ENCODE data around the gene ZNF785.
"Not testable (repeated sequence)": the region's sequence is repeated elsewhere in the genome, so short reads cannot be mapped to it uniquely, and the experiment has no call there.

Gene ZNF785

DNA sequence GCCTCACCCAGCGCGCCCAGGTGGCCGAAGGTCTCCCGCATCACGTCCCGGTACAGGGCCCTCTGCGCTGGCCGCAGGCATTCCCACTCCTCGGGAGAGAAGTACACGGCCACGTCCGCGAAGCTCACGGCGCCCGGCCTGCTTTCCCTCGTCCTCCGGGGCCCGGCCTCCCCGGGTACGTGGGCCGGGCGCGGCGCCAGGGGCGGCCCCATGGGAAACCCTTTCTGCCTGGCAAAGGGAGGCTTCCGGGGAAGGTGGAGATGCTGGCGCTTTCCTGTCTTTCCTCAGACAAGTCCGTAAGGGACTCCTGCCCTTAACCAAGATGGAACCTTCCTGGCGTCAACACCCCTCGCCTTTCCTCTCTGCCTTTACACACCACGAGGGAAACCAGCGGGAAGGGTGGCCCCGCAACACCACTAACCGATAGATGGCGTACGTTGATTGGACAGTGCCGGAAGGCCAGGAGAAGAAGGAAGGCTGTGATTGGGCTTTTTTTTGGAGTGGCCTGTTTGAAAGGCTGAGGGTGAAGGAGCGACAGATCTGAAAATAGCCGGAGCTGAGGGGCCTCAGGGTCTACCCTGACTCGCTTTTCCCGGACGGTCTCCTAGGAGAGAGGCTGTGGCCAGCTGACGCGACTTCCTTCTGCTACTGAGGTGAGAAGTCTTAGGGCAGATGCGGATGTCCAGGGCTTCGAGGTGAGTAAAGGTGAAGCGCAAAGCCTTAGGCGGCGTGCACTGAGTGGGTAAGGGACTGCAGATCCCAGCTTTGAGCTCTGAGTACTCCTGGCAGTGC is at the start of gene ZNF785:
Gene ZNF785, minus strand, starts transcription at position 298 of the 792 bp plus-strand sequence. Its CDS starts 86 bp downstream, at position 212.
- peak within 1 kb of the TSS; percentile 64 to 86 (median 76) for H3K4me3 ChIP-seq
- H3K9ac ChIP-seq, result peak within 1 kb of the TSS; percentile 85 to 97 (median 92)
- peaks cover 0 to 18% (median 8%) of the 10 kb centered on the region in 11 experiments; a peak in 8 of 22 replicates for H4K20me1 ChIP-seq
- H3K9me3 ChIP-seq (replicated peaks in 1 of 11), result no peaks in the 10 kb centered on the region
- peak within 1 kb of the TSS; percentile 77 to 98 (median 87) for H3K4me2 ChIP-seq
- H3K27me3 ChIP-seq, result no peaks in the 10 kb centered on the region
- peaks cover 26 to 70% (median 53%) of the 10 kb centered on the region in 11 experiments for H3K36me3 ChIP-seq
- peak within 1 kb of the TSS; percentile 81 to 98 (median 94) for H3K27ac ChIP-seq
- no peak for TF ChIP-seq Cebpa-rat (IDR thresholded peaks at IDR 0.05)
- peaks cover 42 to 59% (median 47%) of the 10 kb centered on the region in 10 experiments for H3K4me1 ChIP-seq

DNA sequence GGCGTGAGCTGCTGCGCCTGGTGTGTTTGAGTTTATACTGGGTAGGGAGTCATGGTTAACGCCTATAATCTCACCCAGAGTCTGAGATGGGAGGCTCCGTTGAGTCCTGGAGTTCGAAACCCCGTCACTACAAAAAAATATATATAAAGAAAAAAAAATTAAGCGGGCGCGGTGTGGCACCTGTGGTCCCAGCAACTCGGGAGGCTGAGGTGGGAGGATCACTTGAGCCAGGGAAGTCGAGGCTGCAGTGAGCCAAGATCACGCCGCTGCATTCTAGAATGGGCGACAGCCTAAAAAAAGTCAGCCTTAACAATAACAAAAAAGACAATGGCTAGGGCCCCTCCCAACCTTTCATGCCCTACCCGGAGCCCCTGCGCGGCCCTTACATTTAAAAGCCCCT is 48.0 kb upstream of the ZNF785 start:
- Histone ChIP-seq H3K9me3 (replicated peaks in 1 of 11) (no peaks in the 10 kb centered on the region), H3K4me1 (peaks cover 27 to 43% (median 33%) of the 10 kb centered on the region in 10 experiments), H3K4me3 (peak overlapping the region; percentile 63 to 86 (median 78)), H3K27me3 (no peaks in the 10 kb centered on the region), H3K27ac (peak overlapping the region; percentile 86 to 94 (median 91)), H4K20me1 (no peaks in the 10 kb centered on the region), H3K9ac (peak overlapping the region; percentile 80 to 94 (median 87)), H3K36me3 (no peaks in the 10 kb centered on the region), H3K4me2 (peak overlapping the region; percentile 59 to 97 (median 84))
- TF ChIP-seq Cebpa-rat (IDR thresholded peaks at IDR 0.05), result no peak

DNA sequence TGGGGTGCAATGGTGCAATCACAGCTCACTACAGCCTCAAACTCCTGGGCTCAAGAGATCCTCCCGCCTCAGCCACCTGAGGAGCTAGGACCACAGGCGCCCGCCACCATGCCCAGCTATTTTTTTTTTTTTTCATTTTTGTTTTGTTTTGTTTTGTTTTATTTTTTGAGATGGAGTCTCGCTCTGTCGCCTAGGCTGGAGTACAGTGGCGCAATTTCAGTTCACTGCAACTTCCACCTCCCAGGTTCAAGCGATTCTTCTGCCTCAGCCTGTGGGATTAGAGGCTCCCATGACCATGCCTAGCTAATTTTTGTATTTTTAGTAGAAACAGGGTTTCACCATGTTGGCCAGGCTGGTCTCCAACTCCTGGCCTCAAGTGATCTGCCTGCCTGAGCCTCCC is 47.0 kb upstream of the ZNF785 start:
- H3K36me3 ChIP-seq; H3K9me3 ChIP-seq (replicated peaks in 1 of 11); H4K20me1 ChIP-seq; H3K4me2 ChIP-seq; H3K4me3 ChIP-seq; H3K9ac ChIP-seq; H3K27me3 ChIP-seq; H3K27ac ChIP-seq: not testable (repeated sequence)
- H3K4me1 ChIP-seq, result peaks cover 27 to 47% (median 37%) of the 10 kb centered on the region in 10 experiments

DNA sequence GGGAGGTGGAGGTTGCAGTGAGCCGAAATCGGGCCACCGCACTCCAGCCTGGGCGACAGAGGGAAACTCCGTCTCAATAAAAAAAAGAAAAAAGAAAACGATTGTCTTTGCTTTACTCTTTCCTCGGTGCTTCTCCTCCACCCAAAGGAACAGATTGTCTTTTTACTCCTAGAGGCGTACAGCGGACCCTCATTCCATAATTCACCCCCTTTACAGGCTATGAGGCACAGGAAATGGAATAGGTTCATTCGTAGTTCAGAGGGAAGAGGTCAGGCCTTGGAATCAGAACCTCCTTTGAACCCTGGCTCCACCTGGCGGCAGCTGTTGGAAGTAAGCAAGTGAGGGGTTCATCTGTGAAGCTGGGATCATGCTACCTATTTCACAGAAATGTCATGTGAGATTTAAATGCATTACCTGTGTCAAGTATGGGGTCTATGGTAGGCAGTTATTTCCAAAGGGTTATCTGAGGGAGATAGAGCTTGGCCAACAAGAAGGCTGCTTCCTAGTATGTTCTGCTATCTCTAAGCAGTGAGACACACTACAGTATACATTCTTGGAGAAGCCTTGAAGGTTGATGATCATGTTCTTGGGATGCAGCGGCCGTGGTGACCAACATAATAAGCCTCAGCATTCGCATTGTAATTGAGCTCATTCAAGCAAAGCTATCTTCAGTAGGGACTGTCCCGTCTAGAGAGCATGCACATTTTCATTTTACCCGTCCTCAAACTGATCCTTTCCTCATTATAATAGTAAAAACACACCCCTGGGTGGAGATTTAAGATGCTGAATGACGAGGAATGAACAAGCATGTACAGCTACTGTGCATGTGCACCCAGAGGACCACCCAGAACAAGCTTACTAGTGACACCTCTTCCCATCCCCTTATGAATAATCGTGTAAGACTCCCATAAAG is 43.4 kb upstream of the ZNF785 start:
- peak overlapping the region in 10 of 11 experiments; percentile 2 to 72 (median 36); a peak in 13 of 22 replicates for H3K4me2 ChIP-seq
- no peaks in the 10 kb centered on the region for H3K27me3 ChIP-seq
- H3K4me1 ChIP-seq, result peaks cover 7 to 31% (median 22%) of the 10 kb centered on the region in 10 experiments
- no peak overlapping the region for H3K4me3 ChIP-seq
- TF ChIP-seq Cebpa-rat (IDR thresholded peaks at IDR 0.05), result no peak
- peak overlapping the region in 2 of 11 experiments; percentile 4 to 33; a peak in 1 of 22 replicates for H3K9ac ChIP-seq
- no peaks in the 10 kb centered on the region for H4K20me1 ChIP-seq
- H3K27ac ChIP-seq, result no peak overlapping the region; a peak in 1 of 22 replicates
- peaks cover 3 to 9% (median 7%) of the 10 kb centered on the region in 11 experiments; a peak in 18 of 22 replicates for H3K9me3 ChIP-seq (replicated peaks in 1 of 11)
- no peaks in the 10 kb centered on the region for H3K36me3 ChIP-seq

DNA sequence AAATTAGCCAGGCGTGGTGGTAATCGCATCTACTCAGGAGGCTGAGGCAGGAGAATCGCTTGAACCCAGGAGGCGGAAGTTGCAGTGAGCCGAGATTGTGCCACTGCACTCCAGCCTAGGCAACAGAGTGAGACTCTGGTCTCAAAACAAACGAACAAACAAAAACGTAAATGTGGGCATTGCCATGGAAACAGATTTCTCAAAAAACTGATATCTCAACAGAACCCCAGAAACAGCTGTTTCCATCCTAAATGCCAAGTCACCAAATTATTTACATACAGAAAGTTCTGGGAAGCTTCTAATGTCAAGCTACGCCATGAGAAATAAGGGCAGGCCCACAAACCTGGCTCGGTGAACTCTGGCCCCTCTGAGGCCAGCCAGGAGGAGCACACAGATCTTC is 40.7 kb upstream of the ZNF785 start:
- Histone ChIP-seq H3K4me2 (peak overlapping the region in 6 of 11 experiments; percentile 9 to 43 (median 22); a peak in 5 of 22 replicates), H4K20me1 (no peaks in the 10 kb centered on the region), H3K9me3 (replicated peaks in 1 of 11) (peaks cover 4 to 20% (median 13%) of the 10 kb centered on the region in 11 experiments; a peak in 18 of 22 replicates), H3K27me3 (no peaks in the 10 kb centered on the region), H3K4me1 (peaks cover 0 to 23% (median 12%) of the 10 kb centered on the region in 10 experiments; a peak in 16 of 20 replicates), H3K36me3 (no peaks in the 10 kb centered on the region), H3K4me3 (no peak overlapping the region), H3K9ac (no peak overlapping the region), H3K27ac (peak overlapping the region in 2 of 11 experiments; percentile 1 to 25; a peak in 1 of 22 replicates)
- TF ChIP-seq Cebpa-rat (IDR thresholded peaks at IDR 0.05), result no peak

DNA sequence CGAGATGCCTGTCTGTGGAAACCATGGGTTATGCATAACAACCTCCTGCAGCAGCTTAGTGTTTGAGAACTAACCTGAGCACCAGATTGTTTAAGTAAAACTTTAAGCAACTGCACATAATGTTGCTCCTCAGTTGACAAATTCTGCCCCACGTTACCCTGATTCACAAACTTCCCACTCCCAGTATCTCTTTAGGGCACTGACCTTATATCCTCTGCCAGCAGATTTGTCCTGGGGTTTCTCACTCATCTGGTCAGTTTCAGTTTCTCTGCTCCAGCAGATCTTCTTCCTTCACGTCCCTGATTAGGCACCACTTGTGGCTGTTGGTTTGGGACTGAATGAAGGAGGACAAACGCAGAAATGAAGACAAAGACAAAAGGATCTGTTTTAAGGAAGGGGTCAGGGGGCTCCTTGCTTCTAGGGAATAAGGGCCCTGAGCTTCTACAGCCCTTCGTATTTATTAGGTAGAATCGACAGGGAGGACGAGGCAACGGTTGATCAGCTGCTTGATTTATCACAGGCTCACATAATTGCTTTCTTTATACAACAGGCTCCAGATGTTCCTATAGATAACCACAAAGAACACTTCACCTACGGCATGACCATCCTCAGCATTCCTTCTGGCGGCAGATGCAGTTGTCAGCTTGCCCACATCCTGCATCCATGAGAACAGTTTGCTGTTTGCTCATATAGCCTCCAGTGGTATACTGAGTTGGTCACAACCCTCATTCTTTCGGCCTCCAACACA is 38.2 kb upstream of the ZNF785 start:
- Histone ChIP-seq H3K4me1 (peaks cover 7 to 38% (median 24%) of the 10 kb centered on the region in 10 experiments; a peak in 19 of 20 replicates), H3K27me3 (no peaks in the 10 kb centered on the region), H3K4me2 (no peak overlapping the region), H3K27ac (no peak overlapping the region), H3K9ac (no peak overlapping the region), H4K20me1 (no peaks in the 10 kb centered on the region), H3K9me3 (replicated peaks in 1 of 11) (peaks cover 9 to 27% (median 18%) of the 10 kb centered on the region in 11 experiments; a peak in 21 of 22 replicates), H3K36me3 (no peaks in the 10 kb centered on the region), H3K4me3 (no peak overlapping the region)
- no peak for TF ChIP-seq Cebpa-rat (IDR thresholded peaks at IDR 0.05)

DNA sequence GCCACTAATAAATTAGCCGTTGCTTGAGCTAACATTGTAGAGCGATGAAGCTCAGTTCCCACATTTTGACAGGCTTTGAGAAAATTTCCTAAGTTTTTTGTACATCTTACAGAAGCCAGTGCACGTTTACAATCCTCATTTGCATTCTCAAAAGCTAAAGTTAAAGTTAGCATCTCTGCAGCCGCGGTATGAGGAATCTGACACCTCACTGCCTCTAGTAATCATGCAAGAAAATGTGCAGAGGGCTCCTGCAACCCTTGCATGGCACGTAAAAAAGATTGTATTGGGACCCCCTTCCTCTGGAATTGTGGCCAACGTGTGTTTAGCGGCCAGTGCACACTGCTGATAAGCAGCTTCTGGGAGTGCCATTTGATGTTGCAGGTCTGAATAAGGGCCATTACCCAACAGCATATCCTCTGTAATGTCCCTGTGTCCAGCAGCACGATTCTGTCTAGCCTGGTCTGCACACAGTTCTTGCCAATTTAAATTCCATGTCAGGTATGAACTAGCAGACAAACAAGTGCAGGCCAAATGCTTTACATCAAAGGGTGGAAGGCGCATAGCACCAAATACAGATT is 37.0 kb upstream of the ZNF785 start:
- Histone ChIP-seq H3K4me3 (no peak overlapping the region), H3K4me2 (no peak overlapping the region)

DNA sequence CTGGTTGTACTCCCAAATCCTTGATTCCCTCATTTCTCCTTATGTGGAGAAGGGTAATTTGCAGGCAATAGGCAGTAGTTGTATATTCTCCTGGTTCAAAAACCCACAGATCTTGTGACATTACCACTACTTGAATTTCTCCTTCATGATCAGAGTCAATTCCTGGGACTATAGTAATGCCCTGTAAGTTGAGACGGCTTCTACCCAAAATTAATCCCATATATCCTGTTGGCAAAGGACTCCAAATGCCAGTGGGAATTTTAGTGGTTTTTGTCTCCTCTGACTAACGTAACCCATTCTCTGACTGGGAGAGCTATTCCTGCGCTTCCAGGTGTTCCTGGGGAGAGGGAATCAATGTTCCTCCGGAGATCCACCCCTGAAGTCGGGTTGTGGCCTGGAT is 36.3 kb upstream of the ZNF785 start:
- H3K27me3 ChIP-seq, result no peaks in the 10 kb centered on the region
- no peak overlapping the region for H3K4me3 ChIP-seq
- H3K36me3 ChIP-seq, result no peaks in the 10 kb centered on the region
- H3K4me1 ChIP-seq, result peaks cover 0 to 33% (median 26%) of the 10 kb centered on the region in 10 experiments; a peak in 17 of 20 replicates
- H3K4me2 ChIP-seq, result no peak overlapping the region
- no peak overlapping the region for H3K9ac ChIP-seq
- no peak overlapping the region for H3K27ac ChIP-seq
- TF ChIP-seq Cebpa-rat (IDR thresholded peaks at IDR 0.05), result no peak
- peaks cover 18 to 46% (median 37%) of the 10 kb centered on the region in 11 experiments; a peak in 21 of 22 replicates for H3K9me3 ChIP-seq (replicated peaks in 1 of 11)
- H4K20me1 ChIP-seq, result no peaks in the 10 kb centered on the region

More for the DNA sequence above, 37.0 kb upstream of the ZNF785 start:
- Histone ChIP-seq H3K36me3 (no peaks in the 10 kb centered on the region), H3K4me1 (peaks cover 0 to 38% (median 27%) of the 10 kb centered on the region in 10 experiments; a peak in 17 of 20 replicates), H4K20me1 (no peaks in the 10 kb centered on the region), H3K27ac (no peak overlapping the region), H3K27me3 (no peaks in the 10 kb centered on the region), H3K9me3 (replicated peaks in 1 of 11) (peaks cover 18 to 38% (median 30%) of the 10 kb centered on the region in 11 experiments; a peak in 21 of 22 replicates), H3K9ac (no peak overlapping the region)
- no peak for TF ChIP-seq Cebpa-rat (IDR thresholded peaks at IDR 0.05)

Data from BLaER1 treated with 17β-estradiol and CSF1 and Interleukin-3, amounts not matched to agents 10 nM and 100 nM (cell line).